Measurements from ENCODE around the gene ATP2B1. TPM values are rescaled to one million over a fixed set of nuclear protein-coding genes. Genes with fewer than 3 reads are reported as not detected.

ATP2B1 gene
- total and polyA plus RNA-seq, 5 experiments from 2014 or later, result 16.3 to 52.5 (median 30.9) TPM

GRCh38 chr12:89593873-89594272, 114.8 kb downstream of the ATP2B1 start:
- no peaks in the 10 kb centered on the region for H3K27me3 Mint-ChIP-seq
- no peak overlapping the region for H3K4me3 Mint-ChIP-seq
- H3K9me3 Mint-ChIP-seq, result no peaks in the 10 kb centered on the region
- peak overlapping the region in 1 of 10 donors; percentile 11 for H3K27ac Mint-ChIP-seq
- peaks cover 8 to 11% (median 10%) of the 10 kb centered on the region in 4 donors for H3K4me1 Mint-ChIP-seq
- DNase-seq (no peak), ATAC-seq (no peak)
- POLR2A ChIA-PET, result no interaction called here
- H3K36me3 Mint-ChIP-seq, result peaks cover 15 to 69% (median 31%) of the 10 kb centered on the region in 3 donors

- POLR2A ChIA-PET, result no interaction called here
- no peak for ATAC-seq
- Mint-ChIP-seq H3K27ac (peak overlapping the region in 3 of 10 donors; percentile 11 to 55 (median 33)), H3K4me3 (no peak overlapping the region), H3K4me1 (peaks cover 2 to 5% (median 4%) of the 10 kb centered on the region in 4 donors), H3K27me3 (no peaks in the 10 kb centered on the region), H3K9me3 (no peaks in the 10 kb centered on the region), H3K36me3 (peaks cover 15 to 69% (median 27%) of the 10 kb centered on the region in 3 donors)
- no peak for DNase-seq
Measured at GRCh38 chr12:89593233-89593632, 115.4 kb downstream of the ATP2B1 start.

- DNase-seq (no peak), ATAC-seq (no peak)
- Mint-ChIP-seq H3K9me3 (no peaks in the 10 kb centered on the region), H3K27me3 (no peaks in the 10 kb centered on the region), H3K36me3 (peaks cover 15 to 53% (median 26%) of the 10 kb centered on the region in 3 donors), H3K4me3 (no peak overlapping the region), H3K27ac (no peak overlapping the region), H3K4me1 (peaks cover 0 to 3% (median under 1%) of the 10 kb centered on the region in 4 donors)
- POLR2A ChIA-PET, result no interaction called here
Measured at GRCh38 chr12:89589753-89590152, 118.9 kb downstream of the ATP2B1 start.

- POLR2A ChIA-PET, result no interaction called here
- no peak overlapping the region for H3K27ac Mint-ChIP-seq
- no peaks in the 10 kb centered on the region for H3K4me1 Mint-ChIP-seq
- DNase-seq, result no peak
- no peak for ATAC-seq
- H3K4me3 Mint-ChIP-seq, result no peak overlapping the region
- no peaks in the 10 kb centered on the region for H3K36me3 Mint-ChIP-seq
- no peaks in the 10 kb centered on the region for H3K27me3 Mint-ChIP-seq
- H3K9me3 Mint-ChIP-seq, result peaks cover 0 to 1% (median 0%) of the 10 kb centered on the region in 9 donors
Measured at GRCh38 chr12:89578499-89578898, 130.1 kb downstream of the ATP2B1 start.

GRCh38 chr12:89576572-89577220, 131.9 kb downstream of the ATP2B1 start:
- ATAC-seq (no peak), DNase-seq (no peak)
- POLR2A ChIA-PET, result interaction anchor here (0.6 kb wide), 1 partner anchor 310 kb away, joined by 3 read pairs; no protein-coding TSS in a partner anchor
- Mint-ChIP-seq H3K4me1 (no peaks in the 10 kb centered on the region), H3K4me3 (no peak overlapping the region), H3K36me3 (no peaks in the 10 kb centered on the region), H3K9me3 (peaks cover 0 to 1% (median 0%) of the 10 kb centered on the region in 9 donors), H3K27ac (no peak overlapping the region), H3K27me3 (no peaks in the 10 kb centered on the region)

GRCh38 chr12:89575374-89575773, 133.3 kb downstream of the ATP2B1 start:
- H3K36me3 Mint-ChIP-seq, result no peaks in the 10 kb centered on the region
- no peaks in the 10 kb centered on the region for H3K4me1 Mint-ChIP-seq
- no peaks in the 10 kb centered on the region for H3K27me3 Mint-ChIP-seq
- POLR2A ChIA-PET, result interaction anchor here (0.6 kb wide), 1 partner anchor 133 kb away, joined by 3 read pairs; the partner anchor contains the start of gene ATP2B1
- no peak overlapping the region for H3K27ac Mint-ChIP-seq
- H3K4me3 Mint-ChIP-seq, result no peak overlapping the region
- ATAC-seq (no peak), DNase-seq (no peak)
- no peaks in the 10 kb centered on the region for H3K9me3 Mint-ChIP-seq

- ATAC-seq (no peak), DNase-seq (no peak)
- Mint-ChIP-seq H3K9me3 (no peaks in the 10 kb centered on the region), H3K4me3 (no peak overlapping the region), H3K27ac (no peak overlapping the region), H3K4me1 (no peaks in the 10 kb centered on the region), H3K36me3 (no peaks in the 10 kb centered on the region), H3K27me3 (no peaks in the 10 kb centered on the region)
- POLR2A ChIA-PET, result no interaction called here
Measured at GRCh38 chr12:89574736-89575208, 133.9 kb downstream of the ATP2B1 start.

- Mint-ChIP-seq H3K4me3 (no peak overlapping the region), H3K4me1 (no peaks in the 10 kb centered on the region), H3K9me3 (no peaks in the 10 kb centered on the region), H3K27ac (no peak overlapping the region), H3K27me3 (no peaks in the 10 kb centered on the region), H3K36me3 (peaks cover 0 to 3% (median 0%) of the 10 kb centered on the region in 3 donors)
- DNase-seq (no peak), ATAC-seq (no peak)
- POLR2A ChIA-PET, result no interaction called here
Measured at GRCh38 chr12:89573051-89573810, 135.4 kb downstream of the ATP2B1 start.

GRCh38 chr12:89571491-89572195, 137.0 kb downstream of the ATP2B1 start:
- POLR2A ChIA-PET, result no interaction called here
- no peak overlapping the region for H3K4me3 Mint-ChIP-seq
- ATAC-seq, result no peak
- H3K9me3 Mint-ChIP-seq, result no peaks in the 10 kb centered on the region
- peaks cover 0 to 8% (median 4%) of the 10 kb centered on the region in 3 donors for H3K36me3 Mint-ChIP-seq
- no peaks in the 10 kb centered on the region for H3K27me3 Mint-ChIP-seq
- no peak for DNase-seq
- no peak overlapping the region for H3K27ac Mint-ChIP-seq
- H3K4me1 Mint-ChIP-seq, result no peaks in the 10 kb centered on the region

- POLR2A ChIA-PET, result no interaction called here
- Mint-ChIP-seq H3K9me3 (no peaks in the 10 kb centered on the region), H3K27ac (no peak overlapping the region), H3K27me3 (no peaks in the 10 kb centered on the region), H3K4me1 (no peaks in the 10 kb centered on the region), H3K4me3 (no peak overlapping the region), H3K36me3 (peaks cover 0 to 8% (median 4%) of the 10 kb centered on the region in 3 donors)
- ATAC-seq, result no peak
- no peak for DNase-seq
Measured at GRCh38 chr12:89568484-89568883, 140.2 kb downstream of the ATP2B1 start.

GRCh38 chr12:89567691-89568239, 140.9 kb downstream of the ATP2B1 start:
- no peak for DNase-seq
- Mint-ChIP-seq H3K4me3 (no peak overlapping the region), H3K9me3 (no peaks in the 10 kb centered on the region), H3K27me3 (peaks cover 0 to 5% (median 0%) of the 10 kb centered on the region in 5 donors), H3K27ac (no peak overlapping the region), H3K4me1 (peaks cover 0 to 2% (median 0%) of the 10 kb centered on the region in 4 donors), H3K36me3 (peaks cover 0 to 10% (median 4%) of the 10 kb centered on the region in 3 donors)
- ATAC-seq, result no peak
- POLR2A ChIA-PET, result no interaction called here

GRCh38 chr12:89566615-89567014, 142.0 kb downstream of the ATP2B1 start:
- ATAC-seq (no peak), DNase-seq (no peak)
- H3K36me3 Mint-ChIP-seq, result peaks cover 0 to 12% (median 4%) of the 10 kb centered on the region in 3 donors
- H3K4me1 Mint-ChIP-seq, result peaks cover 0 to 2% (median 0%) of the 10 kb centered on the region in 4 donors
- H3K27me3 Mint-ChIP-seq, result peaks cover 0 to 6% (median 0%) of the 10 kb centered on the region in 5 donors
- H3K9me3 Mint-ChIP-seq, result no peaks in the 10 kb centered on the region
- no peak overlapping the region for H3K4me3 Mint-ChIP-seq
- no peak overlapping the region for H3K27ac Mint-ChIP-seq
- POLR2A ChIA-PET, result no interaction called here
